Breast epithelium (tissue), 3 donors: Measurements from ENCODE around the gene NUDT12.

ENCODE experiments used
- CTCF ChIP-seq, 3 donors: fragments of 450-650 bp; IDR thresholded peaks; one replicate each; pipeline ENCODE4 v1.5.1; 2016 to 2017; ENCODE audit warnings: antibody characterized with exemption in 3 of 3, mild to moderate bottlenecking in 3 of 3, moderate library complexity in 3 of 3
- POLR2A ChIP-seq: fragments of 450-650 bp; IDR thresholded peaks from one replicate; pipeline ENCODE4 v1.6.1; 2016; ENCODE audit warnings: antibody characterized with exemption, mild to moderate bottlenecking, moderate library complexity

GRCh38 chr5:103569313-103570060 lies 6.9 kb upstream of the NUDT12 start:
- TF ChIP-seq CTCF (IDR thresholded peaks at IDR 0.05) (no peak), POLR2A (no peak)
